ENCODE data around the gene MKRN2OS. TPM values are rescaled to one million over a fixed set of nuclear protein-coding genes. Genes with fewer than 3 reads are reported as not detected.
A peak's percentile ranks its signal among the peaks of the same experiment; 100 is the strongest.

MKRN2OS gene
- total and polyA plus RNA-seq, 2 donors (not counting 3 experiments of a cell fraction or from before 2014, with no cell fraction given), result not detected

GRCh38 chr3:12582730-12583129 is 37.4 kb upstream of the MKRN2OS start:
- DNase-seq (ENCODE audit: low read depth, low spot score), result no peak
- no peak overlapping the region for H3K4me2 ChIP-seq (ENCODE audit: insufficient read depth, low read length)
- dilution Hi-C loops (cut with MboI; ENCODE audit: extremely low pct_ligation_motif_present, low sequenced_read_pairs), result no loop called here
- H3K27me3 ChIP-seq (ENCODE audit: control insufficient read depth in 2 of 2, insufficient read depth in 2 of 2, low read length in 2 of 2), result no peaks in the 10 kb centered on the region
- ChIA-PET POLR2A (no interaction called here), CTCF (no interaction called here)
- no peak for FAIRE-seq
- H3K79me2 ChIP-seq (ENCODE audit: control insufficient read depth, insufficient read depth, low read length), result no peaks in the 10 kb centered on the region
- H3K36me3 ChIP-seq (ENCODE audit: control insufficient read depth in 2 of 2, extremely low read depth in 1 of 2, insufficient read depth in 2 of 2, low read length in 2 of 2), result peaks cover 36% of the 10 kb centered on the region in 2 experiments
- no peak for TF ChIP-seq POLR2AphosphoS5 (IDR thresholded peaks at IDR 0.05; ENCODE audit: insufficient read depth, low read depth, low read length)
- TF ChIP-seq JUN (IDR thresholded peaks at IDR 0.05; ENCODE audit: borderline replicate concordance, insufficient read depth, insufficient read length, low read depth), result no peak
- TF ChIP-seq CTCF (IDR thresholded peaks at IDR 0.05; ENCODE audit: extremely low read depth in 1 of 2, insufficient read depth in 1 of 2, low read depth in 1 of 2, low read length in 2 of 2), result no peak
- TF ChIP-seq EZH2 (IDR thresholded peaks at IDR 0.05; ENCODE audit: borderline replicate concordance, low read depth, low read length, severe bottlenecking), result no peak
- no peak for TF ChIP-seq FOS (IDR thresholded peaks at IDR 0.05; ENCODE audit: borderline replicate concordance, insufficient read depth, low read length)
- no peak for TF ChIP-seq MAX (IDR thresholded peaks at IDR 0.05; ENCODE audit: insufficient read depth, insufficient read length)
- TF ChIP-seq MYC (IDR thresholded peaks at IDR 0.05; ENCODE audit: low read depth, low read length), result no peak
- TSS peak; percentile 15 for BruUV-seq (replicated peaks)
- H3K4me1 ChIP-seq (ENCODE audit: control insufficient read depth, extremely low read depth, insufficient read depth, low read length), result peaks cover 12% of the 10 kb centered on the region
- H3K9me1 ChIP-seq (replicated peaks; ENCODE audit: control insufficient read depth, extremely low read depth, insufficient read depth, low read length), result no peaks in the 10 kb centered on the region
- intact Hi-C loops (cut with micrococcal nuclease), result no loop called here
- H2AFZ ChIP-seq (ENCODE audit: low read depth, low read length), result no peak overlapping the region
- no peaks in the 10 kb centered on the region for H4K20me1 ChIP-seq (replicated peaks; ENCODE audit: control insufficient read depth, extremely low read depth, insufficient read depth, low read length)
- H3K4me3 ChIP-seq (replicated peaks in 1 of 3; ENCODE audit: insufficient read depth in 1 of 3, low read depth in 1 of 3, low read length in 3 of 3), result no peak overlapping the region
- no peak overlapping the region for H3K27ac ChIP-seq (ENCODE audit: insufficient read depth, low read depth, low read length)
- no peaks in the 10 kb centered on the region for H3K9me3 ChIP-seq (replicated peaks; ENCODE audit: control insufficient read depth, insufficient read depth, low read length)
- H3K9ac ChIP-seq (replicated peaks; ENCODE audit: extremely low read depth, insufficient read depth, low read length), result no peak overlapping the region

All from endothelial cell of umbilical vein (primary cell).